Measurements from ENCODE around the gene ARHGAP28.

GRCh38 chr18:6871566-6871965 lies 142.1 kb downstream of the ARHGAP28 start:
- no peak for TF ChIP-seq POLR2A (IDR thresholded peaks at IDR 0.05)
- TF ChIP-seq CTCF (IDR thresholded peaks at IDR 0.05), result no peak
- no peak for TF ChIP-seq POLR2AphosphoS5 (IDR thresholded peaks at IDR 0.05)

Data from upper lobe of left lung (tissue), 4 donors.